ENCODE measurements around the gene ESRP2.

ESRP2 gene

DNA sequence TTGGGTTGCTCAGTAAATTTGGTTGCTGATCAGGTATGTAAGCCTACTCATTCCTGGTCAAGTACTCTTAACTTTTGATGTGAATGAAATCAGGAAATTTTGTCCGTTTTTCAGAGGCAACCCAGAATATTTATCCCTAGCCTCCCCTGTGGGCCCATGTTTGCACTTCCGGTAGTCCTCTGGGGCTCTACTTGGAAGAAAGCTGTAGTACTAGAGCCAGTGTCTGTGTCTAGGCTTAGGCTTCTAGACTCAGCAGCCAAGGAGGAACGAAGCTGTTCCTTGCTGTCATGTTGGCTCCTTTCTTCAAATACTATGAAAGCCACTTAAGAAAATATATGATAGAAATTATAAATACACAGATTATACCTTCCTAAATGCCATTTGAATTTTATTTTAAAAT lies 21.2 kb downstream of the ESRP2 start:
- TF ChIP-seq, protein P1, sequence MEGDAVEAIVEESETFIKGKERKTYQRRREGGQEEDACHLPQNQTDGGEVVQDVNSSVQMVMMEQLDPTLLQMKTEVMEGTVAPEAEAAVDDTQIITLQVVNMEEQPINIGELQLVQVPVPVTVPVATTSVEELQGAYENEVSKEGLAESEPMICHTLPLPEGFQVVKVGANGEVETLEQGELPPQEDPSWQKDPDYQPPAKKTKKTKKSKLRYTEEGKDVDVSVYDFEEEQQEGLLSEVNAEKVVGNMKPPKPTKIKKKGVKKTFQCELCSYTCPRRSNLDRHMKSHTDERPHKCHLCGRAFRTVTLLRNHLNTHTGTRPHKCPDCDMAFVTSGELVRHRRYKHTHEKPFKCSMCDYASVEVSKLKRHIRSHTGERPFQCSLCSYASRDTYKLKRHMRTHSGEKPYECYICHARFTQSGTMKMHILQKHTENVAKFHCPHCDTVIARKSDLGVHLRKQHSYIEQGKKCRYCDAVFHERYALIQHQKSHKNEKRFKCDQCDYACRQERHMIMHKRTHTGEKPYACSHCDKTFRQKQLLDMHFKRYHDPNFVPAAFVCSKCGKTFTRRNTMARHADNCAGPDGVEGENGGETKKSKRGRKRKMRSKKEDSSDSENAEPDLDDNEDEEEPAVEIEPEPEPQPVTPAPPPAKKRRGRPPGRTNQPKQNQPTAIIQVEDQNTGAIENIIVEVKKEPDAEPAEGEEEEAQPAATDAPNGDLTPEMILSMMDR (IDR thresholded peaks at IDR 0.05; ENCODE audit: extremely low read depth, missing control alignments): no peak
- DNase-seq (ENCODE audit: low spot score): no peak

GRCh38 chr16:68206245-68206644 lies 29.7 kb downstream of the ESRP2 start:
- DNase-seq (ENCODE audit: low spot score): no peak
- TF ChIP-seq, protein P1 (IDR thresholded peaks at IDR 0.05; ENCODE audit: extremely low read depth, missing control alignments): no peak

DNA sequence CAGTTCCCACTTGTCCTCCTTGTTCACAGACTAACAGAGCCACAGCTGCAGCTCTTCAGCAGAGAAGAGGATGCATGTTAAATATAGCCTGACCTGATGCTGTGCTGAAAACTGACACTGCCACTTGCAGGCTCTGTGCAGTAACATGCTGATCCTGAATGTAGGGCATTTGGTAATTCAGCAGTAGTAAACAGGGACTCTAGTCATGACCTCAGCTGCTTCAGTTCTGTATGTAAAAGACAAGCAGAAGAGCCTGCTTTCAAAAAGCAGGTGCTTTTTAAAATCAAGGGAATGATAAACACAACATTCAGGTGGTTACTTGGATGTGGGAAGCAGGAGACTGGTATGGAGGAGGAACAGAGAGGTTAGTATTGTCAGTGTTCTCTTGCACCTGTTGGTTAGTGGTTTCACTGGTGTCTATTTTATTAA lies 33.8 kb downstream of the ESRP2 start:
- no peak for DNase-seq (ENCODE audit: low spot score)
- TF ChIP-seq, protein P1 (IDR thresholded peaks at IDR 0.05; ENCODE audit: extremely low read depth, missing control alignments): no peak

DNA sequence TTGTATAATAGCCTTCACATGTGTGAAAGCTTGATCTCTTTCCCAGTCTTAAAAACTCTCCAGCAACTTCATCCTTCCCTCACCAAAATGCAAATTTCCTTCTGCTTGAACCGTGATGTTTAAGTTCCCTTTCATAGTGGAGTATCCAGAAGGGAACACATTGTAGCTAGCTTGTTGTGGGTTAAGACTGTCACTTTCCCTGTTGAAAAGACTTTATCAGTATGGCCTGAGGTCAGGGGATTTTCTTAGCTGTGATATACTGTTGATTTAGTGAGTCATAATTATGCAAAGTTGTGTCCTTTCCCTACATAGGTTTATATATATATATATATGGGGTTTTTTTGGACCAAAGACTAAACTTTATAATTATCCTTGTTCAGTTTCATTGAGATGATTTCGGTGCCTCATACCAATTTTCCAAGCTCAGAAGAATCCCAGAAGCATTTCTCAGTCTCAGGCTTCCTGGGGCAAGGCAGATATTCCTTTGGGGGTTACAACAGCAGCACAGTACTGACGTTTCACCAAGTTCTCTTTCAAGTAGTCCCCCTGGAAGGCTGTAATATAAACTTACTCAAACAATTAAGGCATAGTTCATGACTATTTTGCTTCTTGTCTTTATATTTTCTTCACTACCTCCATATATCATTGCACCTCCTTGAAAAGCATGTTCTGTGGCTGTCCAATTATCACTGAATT lies 35.7 kb downstream of the ESRP2 start:
- peak; percentile 23 for DNase-seq (ENCODE audit: low spot score)
- TF ChIP-seq, protein P1 (IDR thresholded peaks at IDR 0.05; ENCODE audit: extremely low read depth, missing control alignments): no peak

DNA sequence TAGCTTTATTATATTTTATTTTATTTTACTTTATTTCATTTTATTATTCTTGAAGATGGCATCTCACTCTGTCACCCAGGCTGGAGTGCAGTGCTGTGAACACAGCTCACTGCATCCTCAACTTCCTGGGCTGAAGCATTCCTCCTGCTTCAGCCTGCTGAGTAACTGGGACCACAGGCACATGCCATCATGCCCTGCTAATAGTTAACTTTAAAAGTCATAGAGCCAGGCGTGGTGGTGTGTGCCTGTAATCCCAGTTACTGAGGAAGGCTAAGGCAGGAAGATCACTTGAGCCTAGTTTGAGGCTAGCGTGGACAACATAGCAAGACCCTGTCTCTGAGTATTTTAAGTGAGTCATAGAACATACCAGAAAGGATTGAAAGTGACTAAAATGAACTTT lies 38.7 kb downstream of the ESRP2 start:
- TF ChIP-seq, protein P1 (IDR thresholded peaks at IDR 0.05; ENCODE audit: extremely low read depth, missing control alignments): no peak
- no peak for DNase-seq (ENCODE audit: low spot score)

- no peak for DNase-seq (ENCODE audit: low spot score)
- TF ChIP-seq, protein P1 (IDR thresholded peaks at IDR 0.05; ENCODE audit: extremely low read depth, missing control alignments): no peak
These were observed 41.7 kb downstream of the ESRP2 start for GRCh38 chr16:68194251-68194650.

DNA sequence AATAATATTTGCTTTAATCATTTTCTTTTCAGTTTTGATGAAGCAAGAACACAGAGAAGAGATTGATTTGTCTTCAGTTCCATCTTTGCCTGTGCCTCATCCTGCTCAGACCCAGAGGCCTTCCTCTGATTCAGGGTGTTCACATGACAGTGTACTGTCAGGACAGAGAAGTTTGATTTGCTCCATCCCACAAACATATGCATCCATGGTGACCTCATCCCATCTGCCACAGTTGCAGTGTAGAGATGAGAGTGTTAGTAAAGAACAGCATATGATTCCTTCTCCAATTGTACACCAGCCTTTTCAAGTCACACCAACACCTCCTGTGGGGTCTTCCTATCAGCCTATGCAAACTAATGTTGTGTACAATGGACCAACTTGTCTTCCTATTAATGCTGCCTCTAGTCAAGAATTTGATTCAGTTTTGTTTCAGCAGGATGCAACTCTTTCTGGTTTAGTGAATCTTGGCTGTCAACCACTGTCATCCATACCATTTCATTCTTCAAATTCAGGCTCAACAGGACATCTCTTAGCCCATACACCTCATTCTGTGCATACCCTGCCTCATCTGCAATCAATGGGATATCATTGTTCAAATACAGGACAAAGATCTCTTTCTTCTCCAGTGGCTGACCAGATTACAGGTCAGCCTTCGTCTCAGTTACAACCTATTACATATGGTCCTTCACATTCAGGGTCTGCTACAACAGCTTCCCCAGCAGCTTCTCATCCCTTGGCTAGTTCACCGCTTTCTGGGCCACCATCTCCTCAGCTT lies 45.0 kb downstream of the ESRP2 start:
- TF ChIP-seq, protein P1 (IDR thresholded peaks at IDR 0.05; ENCODE audit: extremely low read depth, missing control alignments): no peak
- no peak for DNase-seq (ENCODE audit: low spot score)

All from GM20000 (cell line).